Right cardiac atrium (tissue), 5 donors: ENCODE measurements around the gene PLAAT5. TPM values are rescaled to one million over a fixed set of nuclear protein-coding genes. Genes with fewer than 3 reads are reported as not detected.
A peak's percentile ranks its signal among the peaks of the same experiment; 100 is the strongest.
"Not testable (repeated sequence)": the region's sequence is repeated elsewhere in the genome, so short reads cannot be mapped to it uniquely, and the experiment has no call there.

Experiments used
- ATAC-seq, 2 donors: fragments of 200-7000 bp; cut with Tn5 transposase; one replicate each; pipeline versions ENCODE4 v1.8.0 to v1.9.1; 2020; ENCODE audit warnings: moderate library complexity in 2 of 2, mild to moderate bottlenecking in 1 of 2
- DNase-seq, 3 donors: peaks; one replicate each; pipeline ENCODE4 v3.0.0-alpha.2; 2020
- H3K27ac ChIP-seq: one replicate; pipeline ENCODE4 v1.5.1; 2013; ENCODE audit warnings: mild to moderate bottlenecking, low read length, control low read depth, moderate library complexity
- H3K27me3 ChIP-seq: one replicate; pipeline ENCODE4 v1.6.1; 2013; ENCODE audit not compliant: control insufficient read depth, insufficient read depth
- H3K4me1 ChIP-seq: one replicate; pipeline ENCODE4 v1.6.1; 2013; ENCODE audit warnings: low read length; ENCODE audit not compliant: control insufficient read depth, insufficient read depth
- H3K4me3 ChIP-seq: one replicate; pipeline ENCODE4 v1.5.1; 2013; ENCODE audit warnings: low read length, control low read depth
- H3K9me3 ChIP-seq: one replicate; pipeline ENCODE4 v1.6.1; 2013; ENCODE audit warnings: low read length; ENCODE audit not compliant: control insufficient read depth
- WGBS: extraction: QIAGEN DNeasy Blood & Tissue Kit; methylation state at CpG from one replicate; pipeline ENCODE4 v1.1.7; 2013; 5-methylcytosine and 5-hydroxymethylcytosine counted together
- intact Hi-C, 4 donors: fragments of 100-400 bp; cut with DNase I; formaldehyde crosslinking; loops; one replicate each; pipeline versions ENCODE4 v1.11.0 to v1.14.0; 2022 to 2023
- polyA plus RNA-seq: library from polyadenylated mRNA; stranded (reverse); fragments of 200-250 nt; gene quantifications from one replicate; pipeline ENCODE4 v1.2.3, GENCODE V29; 2013
- total RNA-seq, 4 donors: library from RNA; stranded (reverse); fragmentation: NEBNext Ultra II Directional; extraction: Animal tissue kit (Norgen Biotek cat#: 25700); gene quantifications; one replicate each; pipeline ENCODE4 v1.2.1, GENCODE V29; 2021
- donor health status: healthy with polysubstance abuse.
- donor health status: DM: no; HTN: yes; CAD: no.
- donor health status: DM: no; HTN: no; CAD: no.
- donor health status: DM: no; HTN: yes; CAD: no; lungs with severe emphysema.
- donor health status: DM: yes; HTN: yes; CAD: no.

The PLAAT5 gene
- total and polyA plus RNA-seq, 5 donors = 2.9 to 5.2 (median 4.3) TPM

DNA sequence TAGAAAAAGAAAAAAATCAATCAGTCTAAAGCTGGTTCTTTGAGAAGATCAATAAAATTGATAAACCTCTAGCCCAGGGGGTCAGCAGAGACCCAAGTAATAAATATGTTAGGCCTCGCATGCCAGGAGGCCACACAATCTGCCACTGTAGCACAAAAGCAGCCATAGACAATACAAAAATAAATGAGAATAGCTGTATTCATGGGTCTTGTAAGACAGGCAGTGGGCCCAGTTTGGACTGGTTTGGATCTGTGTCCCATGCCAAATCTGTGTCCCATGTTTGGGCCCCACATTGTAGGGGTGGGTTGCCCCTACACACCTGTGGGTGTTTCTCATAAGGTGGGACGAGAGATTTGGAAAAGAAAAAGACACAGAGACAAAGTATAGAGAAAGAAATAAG lies 39.1 kb upstream of the PLAAT5 start:
- no peak overlapping the region for H3K27ac ChIP-seq
- no peak for ATAC-seq
- H3K4me3 ChIP-seq = no peak overlapping the region
- no peaks in the 10 kb centered on the region for H3K9me3 ChIP-seq
- no peaks in the 10 kb centered on the region for H3K4me1 ChIP-seq
- no peaks in the 10 kb centered on the region for H3K27me3 ChIP-seq
- no peak for DNase-seq
- intact Hi-C loops = no loop called here
- WGBS = 85% methylated on average over 2 of the region's 2 CpGs

DNA sequence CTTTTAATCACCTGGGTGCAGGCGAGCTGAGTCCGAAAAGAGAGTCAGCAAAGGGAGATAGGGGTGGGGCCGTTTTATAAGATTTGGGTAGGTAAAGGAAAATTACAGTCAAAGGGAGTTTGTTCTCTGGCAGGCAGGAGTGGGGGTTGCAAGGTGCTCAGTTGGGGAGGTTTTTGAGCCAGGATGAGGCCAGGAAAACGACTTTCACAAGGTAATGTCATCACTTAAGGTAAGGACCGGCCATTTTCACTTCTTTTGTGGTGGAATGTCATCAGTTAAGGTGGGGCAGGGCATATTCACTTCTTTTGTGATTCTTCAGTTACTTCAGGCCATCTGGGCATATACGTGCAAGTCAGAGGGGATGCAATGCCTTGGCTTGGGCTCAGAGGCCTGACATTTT lies 38.4 kb upstream of the PLAAT5 start:
- DNase-seq, H3K4me1 ChIP-seq, H3K9me3 ChIP-seq, H3K4me3 ChIP-seq, ATAC-seq, intact Hi-C loops, H3K27me3 ChIP-seq, H3K27ac ChIP-seq: not testable (repeated sequence)
- 73% methylated on average over 6 of the region's 6 CpGs for WGBS

DNA sequence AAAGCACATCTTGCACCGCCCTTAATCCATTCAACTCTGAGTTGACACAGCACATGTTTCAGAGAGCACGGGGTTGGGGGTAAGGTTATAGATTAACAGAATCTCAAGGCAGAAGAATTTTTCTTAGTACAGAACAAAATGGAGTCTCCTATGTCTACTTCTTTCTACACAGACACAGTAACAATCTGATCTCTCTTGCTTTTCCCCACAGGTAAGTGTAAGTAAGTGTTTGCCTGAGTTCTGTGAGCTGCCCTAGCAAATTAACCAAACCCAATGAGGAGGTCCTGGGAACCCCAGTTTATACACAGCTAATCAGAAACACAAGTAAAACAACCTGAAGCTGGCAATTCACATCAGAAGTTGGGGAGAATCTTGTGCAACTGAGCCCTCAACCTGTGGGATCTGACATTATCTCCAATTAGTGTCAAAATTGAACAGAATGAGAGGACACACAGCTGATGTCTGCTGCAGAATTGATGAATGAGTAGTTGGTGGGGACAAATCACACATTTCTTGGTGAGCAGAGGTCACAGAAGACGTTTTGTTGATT lies 37.8 kb upstream of the PLAAT5 start:
- H3K4me1 ChIP-seq, H3K4me3 ChIP-seq, H3K27ac ChIP-seq, DNase-seq, H3K27me3 ChIP-seq, ATAC-seq, intact Hi-C loops, H3K9me3 ChIP-seq: not testable (repeated sequence)
- WGBS = 73% methylated on average over 1 of the region's 3 CpGs

DNA sequence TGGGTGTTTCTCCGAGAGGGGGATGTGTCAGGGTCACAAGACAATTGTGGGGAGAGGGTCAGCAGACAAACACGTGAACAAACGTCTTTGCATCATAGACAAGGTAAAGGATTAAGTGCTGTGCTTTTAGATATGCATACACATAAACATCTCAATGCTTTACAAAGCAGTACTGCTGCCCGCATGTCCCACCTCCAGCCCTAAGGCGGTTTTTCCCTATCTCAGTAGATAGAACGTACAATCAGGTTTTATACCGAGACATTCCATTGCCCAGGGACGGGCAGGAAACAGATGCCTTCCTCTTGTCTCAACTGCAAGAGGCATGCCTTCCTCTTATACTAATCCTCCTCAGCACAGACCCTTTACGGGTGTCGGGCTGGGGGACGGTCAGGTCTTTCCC lies 37.2 kb upstream of the PLAAT5 start:
- intact Hi-C loops = not testable (repeated sequence)

DNA sequence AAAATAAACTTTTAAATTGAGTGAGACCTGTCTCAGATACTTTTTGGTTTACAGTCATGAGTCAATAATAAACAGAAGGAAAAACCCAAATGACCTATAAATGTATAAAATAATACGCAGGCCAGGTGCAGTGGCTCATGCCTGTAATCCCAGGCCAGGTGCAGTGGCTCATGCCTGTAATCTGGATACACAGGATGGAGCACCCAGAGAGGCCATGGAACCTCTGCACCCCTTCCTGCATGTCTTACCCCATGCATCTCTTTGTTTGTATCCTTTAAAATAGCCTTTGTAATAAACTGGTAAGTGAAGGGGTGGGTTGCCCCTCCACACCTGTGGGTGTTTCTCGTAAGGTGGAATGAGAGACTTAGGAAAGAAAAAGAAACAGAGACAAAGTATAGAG lies 36.7 kb upstream of the PLAAT5 start:
- intact Hi-C loops = no loop called here

More for the DNA sequence above, 37.2 kb upstream of the PLAAT5 start:
- not testable (repeated sequence) for H3K4me1 ChIP-seq, H3K27me3 ChIP-seq, ATAC-seq, H3K4me3 ChIP-seq, H3K9me3 ChIP-seq, DNase-seq, H3K27ac ChIP-seq
- 13% methylated on average over 8 of the region's 11 CpGs for WGBS

DNA sequence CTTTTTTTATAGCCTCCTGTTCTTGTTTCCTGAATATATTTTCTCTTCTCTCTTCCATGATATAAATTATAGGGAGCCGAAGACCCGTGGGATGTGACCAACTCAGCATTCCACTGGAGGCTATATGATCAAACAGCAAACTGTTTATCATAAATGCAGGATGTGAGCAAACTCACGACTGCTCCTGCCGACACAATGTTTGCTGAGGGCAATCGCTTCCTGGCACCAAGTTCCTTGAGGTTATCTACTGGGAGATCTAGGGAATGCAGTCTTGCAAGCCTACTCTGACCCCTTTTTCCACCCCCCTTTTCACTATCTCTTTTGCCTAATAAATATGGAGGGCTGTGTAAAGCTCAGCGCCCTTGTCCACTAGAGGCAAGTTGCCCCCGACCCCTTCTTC lies 32.2 kb upstream of the PLAAT5 start:
- ATAC-seq = no peak
- Histone ChIP-seq H3K9me3 (no peaks in the 10 kb centered on the region), H3K27me3 (no peaks in the 10 kb centered on the region), H3K27ac (no peak overlapping the region), H3K4me3 (no peak overlapping the region), H3K4me1 (no peaks in the 10 kb centered on the region)
- intact Hi-C loops = no loop called here
- DNase-seq = no peak
- WGBS = 76% methylated on average over 7 of the region's 7 CpGs

More for the DNA sequence above, 36.7 kb upstream of the PLAAT5 start:
- WGBS = 75% methylated on average over 2 of the region's 2 CpGs
- H3K27me3 ChIP-seq = no peaks in the 10 kb centered on the region
- no peaks in the 10 kb centered on the region for H3K9me3 ChIP-seq
- H3K4me3 ChIP-seq = no peak overlapping the region
- H3K4me1 ChIP-seq = no peaks in the 10 kb centered on the region
- no peak overlapping the region for H3K27ac ChIP-seq
- ATAC-seq = no peak
- no peak for DNase-seq

DNA sequence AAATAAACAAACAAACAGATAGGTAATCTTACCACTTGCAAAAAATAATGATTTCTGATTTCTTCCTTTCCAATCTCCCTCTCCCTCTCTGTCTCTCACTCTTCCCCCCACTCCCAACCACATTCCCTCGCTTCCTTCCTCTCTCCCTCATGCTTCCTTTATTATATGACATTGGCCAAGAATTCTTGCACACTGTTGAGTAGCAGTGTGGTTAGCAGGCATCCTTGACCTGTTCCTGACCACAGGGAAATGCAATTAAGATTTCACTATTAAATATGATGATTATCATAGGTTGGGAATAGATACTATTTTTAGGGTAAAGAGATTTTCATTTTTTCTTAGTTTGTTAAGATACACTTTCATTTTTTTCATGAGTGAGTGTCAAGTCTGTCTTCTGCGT lies 30.9 kb upstream of the PLAAT5 start:
- no peak for DNase-seq
- no peak for ATAC-seq
- Histone ChIP-seq H3K27ac (no peak overlapping the region), H3K27me3 (no peaks in the 10 kb centered on the region), H3K4me3 (no peak overlapping the region), H3K9me3 (no peaks in the 10 kb centered on the region), H3K4me1 (no peaks in the 10 kb centered on the region)
- 72% methylated on average over 2 of the region's 2 CpGs for WGBS
- intact Hi-C loops = no loop called here

DNA sequence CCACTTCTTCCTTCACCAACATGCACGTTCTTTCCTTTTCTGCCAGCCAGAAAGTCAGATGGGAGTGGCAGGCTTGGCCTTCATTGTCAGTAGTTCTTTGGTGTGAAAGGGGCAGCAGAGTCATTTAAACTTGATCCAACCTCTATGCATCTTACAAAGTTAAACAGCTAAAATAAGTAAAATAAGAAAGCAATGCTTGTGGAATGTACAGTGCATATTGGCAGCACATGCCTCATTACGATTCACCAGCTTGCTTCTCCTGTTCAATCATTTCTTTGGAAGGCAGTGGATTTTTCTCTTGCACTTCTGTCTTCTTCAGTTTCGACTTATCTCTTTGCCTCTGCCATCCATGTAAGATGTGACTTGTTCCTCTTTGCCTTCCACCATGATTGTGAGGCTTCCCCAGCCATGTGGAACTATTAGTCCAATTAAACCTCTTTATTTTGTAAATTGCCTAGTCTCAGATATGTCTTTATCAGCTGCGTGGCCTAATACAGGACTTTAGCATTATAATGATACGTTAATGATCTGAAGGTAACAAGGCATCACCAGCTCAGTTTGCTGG lies 29.7 kb upstream of the PLAAT5 start:
- ATAC-seq = no peak
- intact Hi-C loops = no loop called here
- no peak overlapping the region for H3K27ac ChIP-seq
- H3K9me3 ChIP-seq = no peaks in the 10 kb centered on the region
- no peaks in the 10 kb centered on the region for H3K4me1 ChIP-seq
- H3K27me3 ChIP-seq = no peaks in the 10 kb centered on the region
- 82% methylated on average over 5 of the region's 5 CpGs for WGBS
- no peak for DNase-seq
- H3K4me3 ChIP-seq = no peak overlapping the region

DNA sequence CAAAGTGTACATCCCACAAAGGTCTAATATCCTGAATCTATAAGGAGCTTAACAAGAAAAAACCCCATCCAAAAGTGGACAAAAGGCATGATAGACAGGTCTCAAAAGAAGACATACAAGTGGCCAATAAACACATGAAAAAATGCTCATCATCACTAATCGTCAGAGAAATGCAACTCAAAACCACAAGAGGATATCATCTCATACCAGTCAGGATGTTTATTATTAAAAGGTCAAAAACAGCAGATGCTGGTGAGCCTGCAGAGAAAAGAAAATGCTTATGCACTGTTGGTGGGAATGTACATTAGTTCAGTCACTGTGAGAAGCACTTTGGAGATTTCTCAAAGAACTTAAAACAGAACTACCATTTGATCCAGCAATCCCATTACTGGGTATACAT lies 27.6 kb upstream of the PLAAT5 start:
- Histone ChIP-seq H3K27me3 (no peaks in the 10 kb centered on the region), H3K27ac (no peak overlapping the region), H3K4me3 (no peak overlapping the region), H3K4me1 (no peaks in the 10 kb centered on the region), H3K9me3 (no peaks in the 10 kb centered on the region)
- ATAC-seq (no peak), DNase-seq (no peak)
- WGBS = 30% methylated on average over 1 of the region's 1 CpG
- intact Hi-C loops = no loop called here

DNA sequence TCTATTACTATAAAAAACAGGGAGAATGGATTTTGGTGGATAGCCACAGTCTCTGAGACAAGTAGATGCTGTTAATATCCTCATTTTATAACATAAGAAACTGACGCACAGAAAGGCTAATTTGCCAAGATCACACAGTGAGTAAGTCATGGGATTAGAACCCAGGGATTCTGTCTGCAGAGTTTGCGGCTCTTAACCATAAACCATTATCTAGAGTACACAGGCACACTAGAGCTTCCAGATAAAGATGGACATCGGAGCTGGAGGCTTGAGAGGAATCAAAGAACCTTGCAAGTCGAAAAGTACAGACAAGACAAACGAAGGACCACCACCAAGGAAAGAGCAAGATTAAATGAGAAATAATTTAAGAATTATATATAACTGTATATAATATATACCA lies 26.2 kb upstream of the PLAAT5 start:
- intact Hi-C loops = no loop called here
- no peaks in the 10 kb centered on the region for H3K9me3 ChIP-seq
- WGBS = 93% methylated on average over 5 of the region's 5 CpGs
- ATAC-seq (no peak), DNase-seq (no peak)
- no peak overlapping the region for H3K27ac ChIP-seq
- no peak overlapping the region for H3K4me3 ChIP-seq
- H3K27me3 ChIP-seq = no peaks in the 10 kb centered on the region
- H3K4me1 ChIP-seq = no peaks in the 10 kb centered on the region

DNA sequence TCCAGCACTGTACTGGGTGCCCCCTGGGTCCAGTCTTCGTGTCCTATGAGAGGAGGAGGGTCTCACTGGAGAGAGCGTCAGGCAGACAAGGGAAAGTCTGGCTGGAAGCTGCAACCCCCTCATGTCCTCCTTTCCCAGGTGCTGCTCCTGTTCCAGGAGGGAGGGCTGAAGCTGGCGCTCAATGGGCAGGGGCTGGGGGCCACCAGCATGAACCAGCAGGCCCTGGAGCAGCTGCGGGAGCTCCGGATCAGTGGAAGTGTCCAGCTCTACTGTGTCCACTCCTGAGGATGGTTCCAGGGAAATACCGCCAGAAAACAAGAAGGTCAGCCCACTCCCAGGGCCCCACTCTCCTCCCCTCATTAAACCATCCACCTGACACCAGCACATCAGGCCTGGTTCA lies 25.1 kb upstream of the PLAAT5 start:
- no peaks in the 10 kb centered on the region for H3K9me3 ChIP-seq
- no peak for ATAC-seq
- H3K27ac ChIP-seq = no peak overlapping the region
- intact Hi-C loops = no loop called here
- DNase-seq = peak in 1 of 3 donors; percentile 33
- H3K4me3 ChIP-seq = no peak overlapping the region
- 96% methylated on average over 6 of the region's 6 CpGs for WGBS
- no peaks in the 10 kb centered on the region for H3K4me1 ChIP-seq
- no peaks in the 10 kb centered on the region for H3K27me3 ChIP-seq

DNA sequence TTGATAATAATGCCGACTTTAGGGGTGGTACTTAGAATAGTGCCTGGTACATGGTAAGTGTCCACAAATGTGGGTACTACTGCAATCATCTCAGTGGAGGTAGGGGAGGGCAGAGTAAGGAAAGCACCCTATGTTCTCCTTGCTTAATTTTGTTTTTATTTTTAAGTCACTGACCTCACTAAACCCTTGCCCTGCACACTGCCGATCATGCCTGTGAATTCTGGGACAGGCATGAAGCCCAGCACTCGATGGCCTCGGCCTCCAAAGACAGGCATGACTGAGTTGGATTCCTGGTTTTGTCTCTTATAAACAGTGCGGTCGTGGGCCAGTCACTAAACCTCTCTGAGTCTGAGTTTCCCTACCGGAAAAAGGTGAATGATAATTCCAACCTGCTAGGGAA lies 21.8 kb upstream of the PLAAT5 start:
- WGBS = 89% methylated on average over 7 of the region's 7 CpGs
- no peaks in the 10 kb centered on the region for H3K27me3 ChIP-seq
- H3K9me3 ChIP-seq = no peaks in the 10 kb centered on the region
- no peak overlapping the region for H3K27ac ChIP-seq
- H3K4me1 ChIP-seq = no peaks in the 10 kb centered on the region
- intact Hi-C loops = no loop called here
- ATAC-seq (no peak), DNase-seq (peak in 1 of 3 donors; percentile 35)
- no peak overlapping the region for H3K4me3 ChIP-seq
